Measurements from ENCODE around the gene TMEM114. TPM values are rescaled to one million over a fixed set of nuclear protein-coding genes. Genes with fewer than 3 reads are reported as not detected.

TMEM114 gene
- not detected in 2 replicates for total RNA-seq

GRCh38 chr16:8589900-8590688 lies at the start of gene TMEM114:
TMEM114 (minus strand) TSS chr16:8590511; CDS start chr16:8589838, 673 bp downstream.
- no peak for TF ChIP-seq CTCF (IDR thresholded peaks at IDR 0.05; ENCODE audit: insufficient read depth, low read length, severe bottlenecking)
- H3K4me3 ChIP-seq (ENCODE audit: low read depth, low read length) = no peak within 1 kb of the TSS
- FAIRE-seq (no peak), DNase-seq (ENCODE audit: low read depth) (no peak)
- no peaks in the 10 kb centered on the region for H3K36me3 ChIP-seq (ENCODE audit: control insufficient read depth, insufficient read depth, low read length)
- peaks cover 24% of the 10 kb centered on the region for H3K27me3 ChIP-seq (ENCODE audit: control insufficient read depth, insufficient read depth, low read length)

GRCh38 chr16:8639694-8640093 lies 49.4 kb upstream of the TMEM114 start:
- DNase-seq (ENCODE audit: low read depth) (no peak), FAIRE-seq (no peak)
- Histone ChIP-seq H3K27me3 (ENCODE audit: control insufficient read depth, insufficient read depth, low read length) (no peaks in the 10 kb centered on the region), H3K36me3 (ENCODE audit: control insufficient read depth, insufficient read depth, low read length) (peaks cover 38% of the 10 kb centered on the region), H3K4me3 (ENCODE audit: low read depth, low read length) (no peak overlapping the region)
- no peak for TF ChIP-seq CTCF (IDR thresholded peaks at IDR 0.05; ENCODE audit: insufficient read depth, low read length, severe bottlenecking)

- H3K4me3 ChIP-seq (ENCODE audit: low read depth, low read length) = no peak overlapping the region
- FAIRE-seq (no peak), DNase-seq (ENCODE audit: low read depth) (peak; percentile 35)
- peaks cover 35% of the 10 kb centered on the region for H3K36me3 ChIP-seq (ENCODE audit: control insufficient read depth, insufficient read depth, low read length)
- TF ChIP-seq CTCF (IDR thresholded peaks at IDR 0.05; ENCODE audit: insufficient read depth, low read length, severe bottlenecking) = peak; percentile 83
- no peaks in the 10 kb centered on the region for H3K27me3 ChIP-seq (ENCODE audit: control insufficient read depth, insufficient read depth, low read length)
Measured at GRCh38 chr16:8634991-8635736, 44.9 kb upstream of the TMEM114 start.

- no peak for TF ChIP-seq CTCF (IDR thresholded peaks at IDR 0.05; ENCODE audit: insufficient read depth, low read length, severe bottlenecking)
- H3K36me3 ChIP-seq (ENCODE audit: control insufficient read depth, insufficient read depth, low read length) = peaks cover 37% of the 10 kb centered on the region
- no peak overlapping the region for H3K4me3 ChIP-seq (ENCODE audit: low read depth, low read length)
- H3K27me3 ChIP-seq (ENCODE audit: control insufficient read depth, insufficient read depth, low read length) = no peaks in the 10 kb centered on the region
- DNase-seq (ENCODE audit: low read depth) (no peak), FAIRE-seq (peak; percentile 70)
Measured at GRCh38 chr16:8632675-8633182, 42.4 kb upstream of the TMEM114 start.

GRCh38 chr16:8631818-8632465 lies 41.6 kb upstream of the TMEM114 start:
- TF ChIP-seq CTCF (IDR thresholded peaks at IDR 0.05; ENCODE audit: insufficient read depth, low read length, severe bottlenecking) = no peak
- DNase-seq (ENCODE audit: low read depth) = no peak
- Histone ChIP-seq H3K4me3 (ENCODE audit: low read depth, low read length) (no peak overlapping the region), H3K27me3 (ENCODE audit: control insufficient read depth, insufficient read depth, low read length) (no peaks in the 10 kb centered on the region), H3K36me3 (ENCODE audit: control insufficient read depth, insufficient read depth, low read length) (peaks cover 35% of the 10 kb centered on the region)
- no peak for FAIRE-seq

Measured in bronchial epithelial cell (primary cell).